Nephron progenitor cell (in vitro differentiated cells): ENCODE results near the gene CTNNA3.

Source experiments
- DNase-seq: peaks from one replicate; pipeline ENCODE4 v3.0.0; 2021
- H3K27ac Mint-ChIP-seq: 2 replicates; pipeline ENCODE4 v1.8.0; 2021; ENCODE audit warnings: mild to moderate bottlenecking, moderate library complexity, mixed read lengths
- H3K27me3 Mint-ChIP-seq: 2 replicates; pipeline ENCODE4 v1.8.0; 2021; ENCODE audit warnings: mild to moderate bottlenecking, low read depth, mixed read lengths; ENCODE audit not compliant: poor library complexity
- H3K36me3 Mint-ChIP-seq: 2 replicates; pipeline ENCODE4 v1.8.0; 2021; ENCODE audit warnings: low read depth, mixed read lengths
- H3K4me1 Mint-ChIP-seq: 2 replicates; pipeline ENCODE4 v1.8.0; 2021; ENCODE audit warnings: mixed read lengths
- H3K4me3 Mint-ChIP-seq: 2 replicates; pipeline ENCODE4 v1.8.0; 2021; ENCODE audit warnings: mild to moderate bottlenecking, moderate library complexity, mixed read lengths
- H3K9me3 Mint-ChIP-seq: 2 replicates; pipeline ENCODE4 v1.8.0; 2021; ENCODE audit warnings: mild to moderate bottlenecking, moderate library complexity, mixed read lengths
- TF ChIP-seq, protein P1 (sequence below): fragments of 200-600 bp; sonication (generic); IDR thresholded peaks from 2 replicates; pipeline ENCODE4 v1.5.0; 2021; ENCODE audit warnings: antibody characterized with exemption

CTNNA3 gene

DNA sequence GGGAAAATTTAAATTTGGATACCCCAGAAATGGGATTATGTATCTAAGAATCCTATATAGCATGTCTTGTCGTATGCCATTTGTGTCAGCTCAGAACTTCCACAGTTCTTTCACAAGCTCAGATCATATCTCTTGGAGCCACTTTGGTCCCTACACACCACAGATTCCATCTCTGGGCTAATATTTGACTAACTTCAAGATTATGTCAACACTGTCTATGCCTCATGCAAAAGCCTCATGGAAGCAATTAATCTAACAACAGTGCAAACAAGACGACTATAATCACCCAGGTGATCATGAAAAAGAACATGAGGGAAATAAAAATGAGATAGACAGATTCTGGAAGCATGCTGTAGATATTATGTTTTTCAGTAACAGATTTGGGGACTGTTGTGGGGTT, 581.0 kb downstream of the CTNNA3 start:
- no peaks in the 10 kb centered on the region for H3K27me3 Mint-ChIP-seq
- H3K4me1 Mint-ChIP-seq, result no peaks in the 10 kb centered on the region
- no peak for DNase-seq
- TF ChIP-seq, protein P1, sequence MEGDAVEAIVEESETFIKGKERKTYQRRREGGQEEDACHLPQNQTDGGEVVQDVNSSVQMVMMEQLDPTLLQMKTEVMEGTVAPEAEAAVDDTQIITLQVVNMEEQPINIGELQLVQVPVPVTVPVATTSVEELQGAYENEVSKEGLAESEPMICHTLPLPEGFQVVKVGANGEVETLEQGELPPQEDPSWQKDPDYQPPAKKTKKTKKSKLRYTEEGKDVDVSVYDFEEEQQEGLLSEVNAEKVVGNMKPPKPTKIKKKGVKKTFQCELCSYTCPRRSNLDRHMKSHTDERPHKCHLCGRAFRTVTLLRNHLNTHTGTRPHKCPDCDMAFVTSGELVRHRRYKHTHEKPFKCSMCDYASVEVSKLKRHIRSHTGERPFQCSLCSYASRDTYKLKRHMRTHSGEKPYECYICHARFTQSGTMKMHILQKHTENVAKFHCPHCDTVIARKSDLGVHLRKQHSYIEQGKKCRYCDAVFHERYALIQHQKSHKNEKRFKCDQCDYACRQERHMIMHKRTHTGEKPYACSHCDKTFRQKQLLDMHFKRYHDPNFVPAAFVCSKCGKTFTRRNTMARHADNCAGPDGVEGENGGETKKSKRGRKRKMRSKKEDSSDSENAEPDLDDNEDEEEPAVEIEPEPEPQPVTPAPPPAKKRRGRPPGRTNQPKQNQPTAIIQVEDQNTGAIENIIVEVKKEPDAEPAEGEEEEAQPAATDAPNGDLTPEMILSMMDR, result no peak
- no peak overlapping the region for H3K27ac Mint-ChIP-seq
- H3K4me3 Mint-ChIP-seq, result no peak overlapping the region
- no peaks in the 10 kb centered on the region for H3K9me3 Mint-ChIP-seq
- H3K36me3 Mint-ChIP-seq, result no peaks in the 10 kb centered on the region

DNA sequence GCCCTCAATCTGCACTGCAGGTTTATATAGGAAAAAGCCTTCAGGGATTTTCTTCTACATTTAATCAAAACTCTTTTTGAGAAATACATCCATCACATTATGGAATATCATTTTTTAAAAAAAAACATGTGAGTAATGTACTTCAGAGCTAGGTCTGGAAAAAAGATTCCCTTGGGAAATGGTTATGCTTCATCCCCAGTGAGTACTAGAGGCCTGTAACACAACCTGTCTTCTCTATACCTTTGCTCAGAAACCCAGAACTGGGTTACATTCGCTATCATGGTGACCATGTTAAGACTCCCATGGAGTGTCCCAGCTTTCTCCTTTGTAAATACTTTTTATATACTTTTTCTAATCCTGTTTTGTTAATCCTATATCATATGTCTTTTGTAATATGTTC, 583.2 kb downstream of the CTNNA3 start:
- Mint-ChIP-seq H3K27me3 (no peaks in the 10 kb centered on the region), H3K4me1 (no peaks in the 10 kb centered on the region), H3K27ac (no peak overlapping the region), H3K9me3 (no peaks in the 10 kb centered on the region), H3K4me3 (no peak overlapping the region), H3K36me3 (no peaks in the 10 kb centered on the region)
- TF ChIP-seq, protein P1, result no peak
- DNase-seq, result no peak

DNA sequence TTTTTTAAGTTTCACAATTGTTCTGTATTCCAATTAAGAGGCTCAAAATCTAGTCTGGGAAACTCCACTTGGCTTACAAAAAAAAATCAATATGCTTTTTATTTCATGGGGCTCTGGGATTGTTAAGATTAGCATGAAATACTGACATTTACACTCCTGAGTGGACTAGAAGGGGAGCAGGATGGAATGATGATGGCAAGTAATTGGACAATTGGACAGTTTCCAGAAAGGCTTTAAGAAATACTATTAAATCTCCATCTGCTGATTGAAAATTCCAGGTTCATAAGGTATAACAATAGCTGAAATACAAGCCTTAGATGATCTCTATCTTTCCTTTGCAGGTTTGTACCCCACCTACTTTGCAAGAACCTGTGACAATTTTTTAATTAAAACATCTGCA, 585.7 kb downstream of the CTNNA3 start:
- Mint-ChIP-seq H3K4me3 (no peak overlapping the region), H3K4me1 (no peaks in the 10 kb centered on the region), H3K27ac (no peak overlapping the region), H3K36me3 (no peaks in the 10 kb centered on the region), H3K9me3 (no peaks in the 10 kb centered on the region), H3K27me3 (no peaks in the 10 kb centered on the region)
- TF ChIP-seq, protein P1, result no peak
- DNase-seq, result no peak

DNA sequence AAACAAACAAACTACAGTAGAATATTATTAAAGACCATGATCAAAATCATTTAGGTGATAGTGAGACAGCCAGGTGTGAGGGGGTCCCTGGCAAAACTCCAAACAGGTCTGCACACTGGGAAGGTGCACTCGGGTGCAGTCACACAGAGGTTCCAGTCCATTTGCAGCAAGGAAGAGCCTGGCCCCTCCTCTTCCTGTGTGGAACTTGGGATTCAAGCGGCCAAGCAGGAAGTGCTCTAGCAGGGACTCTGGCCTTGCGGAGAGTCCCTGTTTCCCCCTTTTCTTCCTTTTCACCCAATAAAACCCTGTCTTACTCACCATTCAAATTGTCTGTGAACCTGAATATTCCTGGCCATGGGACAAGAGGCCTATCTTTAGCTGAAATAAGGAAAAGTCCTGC, 588.3 kb downstream of the CTNNA3 start:
- Mint-ChIP-seq H3K27me3 (no peaks in the 10 kb centered on the region), H3K4me3 (no peak overlapping the region), H3K9me3 (no peaks in the 10 kb centered on the region), H3K36me3 (no peaks in the 10 kb centered on the region), H3K27ac (no peak overlapping the region), H3K4me1 (no peaks in the 10 kb centered on the region)
- TF ChIP-seq, protein P1, result no peak
- no peak for DNase-seq

DNA sequence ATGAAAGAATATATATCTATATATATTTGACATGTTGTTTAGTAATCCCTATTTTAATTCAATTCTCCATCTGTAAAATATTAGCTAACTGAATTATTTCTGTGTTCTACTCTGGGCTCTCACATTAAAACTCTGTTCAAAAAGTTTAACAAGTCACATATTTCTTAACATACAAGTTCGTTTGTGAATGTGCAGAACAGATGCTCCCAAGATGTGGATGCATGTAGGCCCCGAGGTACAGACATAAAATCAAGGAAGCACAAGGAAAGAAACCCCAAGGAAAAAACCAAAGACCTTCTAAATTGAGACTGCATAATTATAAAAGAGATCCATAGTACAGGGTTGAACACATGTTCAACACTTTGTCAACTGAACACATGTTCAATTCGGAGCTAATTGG, 595.0 kb downstream of the CTNNA3 start:
- H3K27me3 Mint-ChIP-seq, result no peaks in the 10 kb centered on the region
- H3K36me3 Mint-ChIP-seq, result no peaks in the 10 kb centered on the region
- no peaks in the 10 kb centered on the region for H3K4me1 Mint-ChIP-seq
- TF ChIP-seq, protein P1, result no peak
- H3K9me3 Mint-ChIP-seq, result no peaks in the 10 kb centered on the region
- no peak overlapping the region for H3K4me3 Mint-ChIP-seq
- H3K27ac Mint-ChIP-seq, result no peak overlapping the region
- DNase-seq, result no peak

DNA sequence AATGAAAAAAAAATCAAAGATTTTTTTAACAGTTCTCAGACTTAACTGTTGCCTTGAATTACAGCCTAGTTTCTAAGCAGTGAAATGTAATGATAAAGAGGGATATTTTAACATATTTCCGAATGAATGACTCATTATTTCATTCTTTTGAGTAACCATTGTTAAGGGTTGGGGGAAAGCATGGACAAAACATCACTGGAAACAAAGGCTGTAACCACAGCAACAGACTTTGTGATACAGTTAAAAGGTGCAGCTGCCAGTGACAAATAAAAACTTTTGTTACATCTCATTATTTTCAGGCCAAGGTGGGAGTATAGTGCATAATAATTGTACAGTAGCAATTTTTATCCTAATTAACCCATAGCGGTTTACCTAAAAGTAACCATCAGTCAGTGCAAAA, 597.5 kb downstream of the CTNNA3 start:
- H3K4me1 Mint-ChIP-seq, result no peaks in the 10 kb centered on the region
- no peaks in the 10 kb centered on the region for H3K27me3 Mint-ChIP-seq
- H3K4me3 Mint-ChIP-seq, result no peak overlapping the region
- TF ChIP-seq, protein P1, result no peak
- H3K27ac Mint-ChIP-seq, result no peak overlapping the region
- no peaks in the 10 kb centered on the region for H3K9me3 Mint-ChIP-seq
- H3K36me3 Mint-ChIP-seq, result no peaks in the 10 kb centered on the region
- DNase-seq, result no peak
